ENCODE measurements around the gene STX5.
A peak's percentile ranks its signal among the peaks of the same experiment; 100 is the strongest.
"Not testable (repeated sequence)": the region's sequence is repeated elsewhere in the genome, so short reads cannot be mapped to it uniquely, and the experiment has no call there.

The STX5 gene

GRCh38 chr11:62782753-62783152 lies 49.1 kb downstream of the STX5 start:
- H3K27me3 Mint-ChIP-seq = no peaks in the 10 kb centered on the region
- peaks cover 14% of the 10 kb centered on the region for H3K4me1 Mint-ChIP-seq
- H3K9me3 Mint-ChIP-seq = no peaks in the 10 kb centered on the region
- H3K36me3 Mint-ChIP-seq (ENCODE audit: insufficient read depth) = peaks cover 32% of the 10 kb centered on the region
- H3K27ac Mint-ChIP-seq (ENCODE audit: low read depth) = no peak overlapping the region
- DNase-seq (ENCODE audit: low spot score in 2 of 2) = no peak
- H3K4me3 Mint-ChIP-seq = no peak overlapping the region
- no peak for ATAC-seq (replicated peaks; ENCODE audit: extremely low read depth, poor library complexity, severe bottlenecking)

GRCh38 chr11:62778441-62778840 lies 53.4 kb downstream of the STX5 start:
- Mint-ChIP-seq H3K4me3 (no peak overlapping the region), H3K27ac (ENCODE audit: low read depth) (no peak overlapping the region), H3K27me3 (no peaks in the 10 kb centered on the region), H3K9me3 (no peaks in the 10 kb centered on the region), H3K36me3 (ENCODE audit: insufficient read depth) (peaks cover 19% of the 10 kb centered on the region), H3K4me1 (peaks cover 5% of the 10 kb centered on the region)
- DNase-seq (ENCODE audit: low spot score in 2 of 2) (no peak), ATAC-seq (replicated peaks; ENCODE audit: extremely low read depth, poor library complexity, severe bottlenecking) (no peak)

GRCh38 chr11:62777389-62777788 lies 54.5 kb downstream of the STX5 start:
- no peak for ATAC-seq (replicated peaks; ENCODE audit: extremely low read depth, poor library complexity, severe bottlenecking)

GRCh38 chr11:62775646-62776045 lies 56.2 kb downstream of the STX5 start:
- H3K36me3 Mint-ChIP-seq (ENCODE audit: insufficient read depth) = peaks cover 16% of the 10 kb centered on the region

More at GRCh38 chr11:62777389-62777788, 54.5 kb downstream of the STX5 start:
- no peak for DNase-seq (ENCODE audit: low spot score in 2 of 2)
- Mint-ChIP-seq H3K27me3 (no peaks in the 10 kb centered on the region), H3K4me3 (no peak overlapping the region), H3K27ac (ENCODE audit: low read depth) (no peak overlapping the region), H3K36me3 (ENCODE audit: insufficient read depth) (peaks cover 13% of the 10 kb centered on the region), H3K9me3 (no peaks in the 10 kb centered on the region), H3K4me1 (peaks cover under 1% of the 10 kb centered on the region)

GRCh38 chr11:62774407-62774806 lies 57.4 kb downstream of the STX5 start:
- ATAC-seq (replicated peaks; ENCODE audit: extremely low read depth, poor library complexity, severe bottlenecking) (no peak), DNase-seq (ENCODE audit: low spot score in 2 of 2) (no peak)
- H3K4me1 Mint-ChIP-seq = peaks cover 22% of the 10 kb centered on the region
- no peak overlapping the region for H3K4me3 Mint-ChIP-seq
- no peak overlapping the region for H3K27ac Mint-ChIP-seq (ENCODE audit: low read depth)
- H3K27me3 Mint-ChIP-seq = no peaks in the 10 kb centered on the region
- peaks cover 16% of the 10 kb centered on the region for H3K36me3 Mint-ChIP-seq (ENCODE audit: insufficient read depth)
- H3K9me3 Mint-ChIP-seq = no peaks in the 10 kb centered on the region

More at GRCh38 chr11:62775646-62776045, 56.2 kb downstream of the STX5 start:
- no peak overlapping the region for H3K27ac Mint-ChIP-seq (ENCODE audit: low read depth)
- H3K4me3 Mint-ChIP-seq = no peak overlapping the region
- H3K27me3 Mint-ChIP-seq = no peaks in the 10 kb centered on the region
- H3K9me3 Mint-ChIP-seq = no peaks in the 10 kb centered on the region
- ATAC-seq (replicated peaks; ENCODE audit: extremely low read depth, poor library complexity, severe bottlenecking) = no peak
- H3K4me1 Mint-ChIP-seq = peaks cover 14% of the 10 kb centered on the region
- DNase-seq (ENCODE audit: low spot score in 2 of 2) = no peak

GRCh38 chr11:62771144-62772021 lies 60.5 kb downstream of the STX5 start, which contains the start of gene TAF6L:
TAF6L (plus strand) TSS chr11:62771396; CDS start chr11:62775784, 4,388 bp downstream.
- peak within 1 kb of the TSS; percentile 94 for H3K4me3 Mint-ChIP-seq
- no peaks in the 10 kb centered on the region for H3K27me3 Mint-ChIP-seq
- peak; percentile 74 to 76 for DNase-seq (ENCODE audit: low spot score in 2 of 2)
- H3K4me1 Mint-ChIP-seq = peaks cover 22% of the 10 kb centered on the region
- peak; percentile 83 for ATAC-seq (replicated peaks; ENCODE audit: extremely low read depth, poor library complexity, severe bottlenecking)
- H3K27ac Mint-ChIP-seq (ENCODE audit: low read depth) = peak within 1 kb of the TSS; percentile 96
- peaks cover 9% of the 10 kb centered on the region for H3K36me3 Mint-ChIP-seq (ENCODE audit: insufficient read depth)
- H3K9me3 Mint-ChIP-seq = no peaks in the 10 kb centered on the region

- Mint-ChIP-seq H3K9me3 (no peaks in the 10 kb centered on the region), H3K4me1 (peaks cover 22% of the 10 kb centered on the region), H3K27ac (ENCODE audit: low read depth) (peak overlapping the region; percentile 96), H3K36me3 (ENCODE audit: insufficient read depth) (peaks cover 13% of the 10 kb centered on the region), H3K4me3 (peak overlapping the region; percentile 94), H3K27me3 (no peaks in the 10 kb centered on the region)
- DNase-seq (ENCODE audit: low spot score in 2 of 2) (no peak), ATAC-seq (replicated peaks; ENCODE audit: extremely low read depth, poor library complexity, severe bottlenecking) (no peak)
Observed at GRCh38 chr11:62770778-62771143, 61.1 kb downstream of the STX5 start.

- ATAC-seq (replicated peaks; ENCODE audit: extremely low read depth, poor library complexity, severe bottlenecking); DNase-seq (ENCODE audit: low spot score in 2 of 2); H3K9me3 Mint-ChIP-seq; H3K27me3 Mint-ChIP-seq: not testable (repeated sequence)
- Mint-ChIP-seq H3K36me3 (ENCODE audit: insufficient read depth) (peaks cover 20% of the 10 kb centered on the region), H3K27ac (ENCODE audit: low read depth) (peak overlapping the region; percentile 89), H3K4me3 (peak overlapping the region; percentile 93), H3K4me1 (peaks cover 21% of the 10 kb centered on the region)
Observed at GRCh38 chr11:62760867-62761227, 71.0 kb downstream of the STX5 start.

- Mint-ChIP-seq H3K27ac (ENCODE audit: low read depth) (peak overlapping the region; percentile 74), H3K27me3 (no peaks in the 10 kb centered on the region)
- no peak for ATAC-seq (replicated peaks; ENCODE audit: extremely low read depth, poor library complexity, severe bottlenecking)
Observed at GRCh38 chr11:62757846-62758788, 73.7 kb downstream of the STX5 start.

More at GRCh38 chr11:62757846-62758788, 73.7 kb downstream of the STX5 start:
- no peak for DNase-seq (ENCODE audit: low spot score in 2 of 2)
- no peak overlapping the region for H3K4me3 Mint-ChIP-seq
- H3K4me1 Mint-ChIP-seq = peaks cover 27% of the 10 kb centered on the region
- no peaks in the 10 kb centered on the region for H3K9me3 Mint-ChIP-seq
- peaks cover 18% of the 10 kb centered on the region for H3K36me3 Mint-ChIP-seq (ENCODE audit: insufficient read depth)

All from central memory CD8-positive, alpha-beta T cell (primary cell).